ENCODE results near the gene FN1.

The FN1 gene

DNA sequence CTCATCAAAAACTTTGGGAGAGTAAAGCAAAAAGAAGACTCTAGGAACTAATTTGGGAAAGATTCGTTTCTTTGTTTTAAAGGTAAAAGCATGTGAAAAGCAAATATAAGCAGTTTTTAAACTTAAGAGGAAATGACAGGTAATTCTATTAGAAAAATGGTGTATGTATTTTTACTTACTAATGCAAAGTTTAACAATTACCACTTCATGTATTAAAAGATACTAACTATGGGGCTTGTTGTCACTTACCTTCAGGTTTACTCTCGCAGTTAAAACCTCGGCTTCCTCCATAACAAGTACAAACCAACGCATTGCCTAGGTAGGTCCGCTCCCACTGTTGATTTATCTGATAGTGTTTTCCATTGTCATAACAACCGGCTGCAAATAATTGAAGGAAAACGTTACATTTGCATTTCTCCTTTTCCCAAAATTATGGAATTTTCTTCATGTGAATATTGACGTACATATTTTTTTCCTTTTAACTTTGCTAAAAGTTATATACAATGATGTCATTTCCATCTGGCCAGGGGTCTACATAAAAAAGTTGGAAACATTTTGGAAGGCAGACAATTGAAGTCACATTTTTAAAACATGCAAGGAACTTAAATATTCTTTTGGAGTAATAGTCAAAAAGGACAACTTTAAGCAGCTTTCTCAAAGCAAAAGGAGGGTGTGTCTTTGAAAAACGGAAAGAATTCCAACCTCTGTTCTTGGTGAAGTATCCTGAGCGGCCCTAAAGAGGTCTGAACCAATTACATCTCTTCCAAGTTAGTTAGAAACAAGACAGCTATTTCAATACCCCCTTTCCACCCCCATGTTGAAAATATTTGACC is 1.2 kb downstream of the FN1 start:
- no peak for DNase-seq (ENCODE audit: extremely low read depth, low read depth)
- TF ChIP-seq, protein P1, sequence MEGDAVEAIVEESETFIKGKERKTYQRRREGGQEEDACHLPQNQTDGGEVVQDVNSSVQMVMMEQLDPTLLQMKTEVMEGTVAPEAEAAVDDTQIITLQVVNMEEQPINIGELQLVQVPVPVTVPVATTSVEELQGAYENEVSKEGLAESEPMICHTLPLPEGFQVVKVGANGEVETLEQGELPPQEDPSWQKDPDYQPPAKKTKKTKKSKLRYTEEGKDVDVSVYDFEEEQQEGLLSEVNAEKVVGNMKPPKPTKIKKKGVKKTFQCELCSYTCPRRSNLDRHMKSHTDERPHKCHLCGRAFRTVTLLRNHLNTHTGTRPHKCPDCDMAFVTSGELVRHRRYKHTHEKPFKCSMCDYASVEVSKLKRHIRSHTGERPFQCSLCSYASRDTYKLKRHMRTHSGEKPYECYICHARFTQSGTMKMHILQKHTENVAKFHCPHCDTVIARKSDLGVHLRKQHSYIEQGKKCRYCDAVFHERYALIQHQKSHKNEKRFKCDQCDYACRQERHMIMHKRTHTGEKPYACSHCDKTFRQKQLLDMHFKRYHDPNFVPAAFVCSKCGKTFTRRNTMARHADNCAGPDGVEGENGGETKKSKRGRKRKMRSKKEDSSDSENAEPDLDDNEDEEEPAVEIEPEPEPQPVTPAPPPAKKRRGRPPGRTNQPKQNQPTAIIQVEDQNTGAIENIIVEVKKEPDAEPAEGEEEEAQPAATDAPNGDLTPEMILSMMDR (IDR thresholded peaks at IDR 0.05; ENCODE audit: low read depth, low read length) = no peak

DNA sequence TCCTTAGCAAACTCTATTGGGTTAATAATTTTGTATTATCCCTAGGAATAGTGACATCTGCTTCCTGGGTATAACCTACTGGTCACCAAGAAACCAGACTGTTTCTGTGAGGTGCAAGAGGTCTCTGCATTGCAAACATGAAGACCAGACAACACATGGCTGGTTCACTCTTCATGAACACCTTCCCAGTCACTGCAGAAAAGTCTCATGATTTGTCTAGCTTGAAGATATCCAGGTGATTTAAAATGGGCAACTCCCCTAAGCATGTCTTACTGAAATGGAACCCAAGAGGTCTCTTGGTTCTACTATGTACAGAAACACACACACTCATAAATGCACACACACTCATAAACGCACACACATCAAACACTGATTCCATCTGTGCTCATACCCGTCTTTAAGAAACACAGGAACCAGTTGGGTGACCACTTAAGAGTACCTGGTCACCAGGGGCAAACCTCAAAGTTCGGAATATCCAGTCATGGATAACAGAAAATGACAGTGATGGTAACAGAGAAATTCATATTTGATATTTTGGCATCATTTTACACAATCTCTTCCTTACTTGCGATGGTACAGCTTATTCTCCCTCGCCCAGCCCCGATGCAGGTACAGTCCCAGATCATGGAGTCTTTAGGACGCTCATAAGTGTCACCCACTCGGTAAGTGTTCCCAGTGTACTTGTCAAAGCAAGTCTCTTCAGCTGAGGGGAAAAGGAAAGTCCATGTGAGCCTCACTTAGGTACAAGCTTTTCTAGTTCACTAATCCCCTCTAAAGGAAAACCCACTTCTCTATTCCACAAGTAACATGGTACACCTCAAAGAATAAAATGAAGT is 2.9 kb downstream of the FN1 start:
- TF ChIP-seq, protein P1 (IDR thresholded peaks at IDR 0.05; ENCODE audit: low read depth, low read length) = no peak
- no peak for DNase-seq (ENCODE audit: extremely low read depth, low read depth)

DNA sequence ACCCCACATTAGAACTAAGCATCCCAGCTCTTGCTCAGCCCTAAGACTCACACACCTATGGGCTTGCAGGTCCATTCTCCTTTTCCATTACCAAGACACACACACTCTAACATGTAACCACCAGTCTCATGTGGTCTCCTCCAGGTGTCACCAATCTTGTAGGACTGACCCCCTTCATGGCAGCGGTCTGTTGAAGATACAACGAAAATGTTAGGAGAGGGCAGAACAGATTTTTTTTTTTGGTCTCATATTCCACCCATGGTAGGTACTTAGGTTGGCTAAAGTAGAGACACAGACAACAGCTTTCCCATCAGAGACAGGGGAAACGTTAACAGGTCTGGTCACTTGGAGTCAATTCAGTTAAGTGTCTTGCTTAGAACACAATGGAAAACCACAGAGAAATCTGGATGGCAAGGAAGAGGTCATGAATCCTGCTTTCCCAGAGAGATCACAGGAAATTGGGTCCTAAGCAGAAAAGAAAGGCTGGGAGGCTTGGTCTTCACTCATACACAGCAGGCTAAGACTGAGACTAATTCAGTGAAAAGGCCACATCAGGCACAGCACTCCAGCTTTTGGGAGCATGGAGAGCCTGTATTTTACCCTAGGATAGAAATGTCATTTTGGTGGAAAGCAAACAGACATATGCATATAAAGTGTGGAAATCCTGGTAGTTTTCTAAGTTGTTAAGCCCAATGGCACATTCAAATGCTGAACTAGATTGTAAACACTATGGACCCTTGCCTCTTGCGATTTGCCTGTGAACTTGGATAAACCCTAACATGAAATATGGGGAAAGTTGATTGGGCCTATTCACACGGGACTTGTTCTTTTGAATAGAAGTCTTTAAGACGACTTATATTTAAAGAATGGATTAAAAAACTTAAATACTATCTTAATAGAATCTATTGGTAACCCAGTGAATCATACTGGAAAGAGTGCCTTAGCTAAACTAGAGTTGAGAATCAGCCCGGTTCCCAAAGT is 3.8 kb downstream of the FN1 start:
- TF ChIP-seq, protein P1 (IDR thresholded peaks at IDR 0.05; ENCODE audit: low read depth, low read length) = no peak
- DNase-seq (ENCODE audit: extremely low read depth, low read depth) = no peak

DNA sequence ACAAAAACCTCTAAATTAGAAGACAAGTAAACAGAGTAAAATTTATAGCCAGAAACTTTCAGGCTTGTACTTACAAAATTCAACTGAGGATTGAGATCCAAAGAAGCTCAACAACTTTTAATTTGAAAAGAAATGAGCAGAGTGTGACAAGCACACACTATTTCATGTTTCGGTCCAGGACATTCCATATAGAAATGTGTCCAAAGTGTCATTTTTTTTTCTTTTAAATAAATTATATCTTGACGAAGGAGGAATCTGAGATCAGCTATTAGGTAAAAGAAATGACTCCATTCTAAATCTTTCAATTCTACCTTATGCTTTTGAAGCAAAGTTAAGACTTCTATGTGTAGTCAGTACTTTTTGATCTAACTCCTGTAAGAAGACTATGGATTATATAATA is 4.6 kb downstream of the FN1 start:
- TF ChIP-seq, protein P1 (IDR thresholded peaks at IDR 0.05; ENCODE audit: low read depth, low read length) = no peak
- no peak for DNase-seq (ENCODE audit: extremely low read depth, low read depth)

- TF ChIP-seq, protein P1 (IDR thresholded peaks at IDR 0.05; ENCODE audit: low read depth, low read length) = no peak
- DNase-seq (ENCODE audit: extremely low read depth, low read depth) = no peak
Measured at GRCh38 chr2:215430528-215431187, 5.2 kb downstream of the FN1 start.

DNA sequence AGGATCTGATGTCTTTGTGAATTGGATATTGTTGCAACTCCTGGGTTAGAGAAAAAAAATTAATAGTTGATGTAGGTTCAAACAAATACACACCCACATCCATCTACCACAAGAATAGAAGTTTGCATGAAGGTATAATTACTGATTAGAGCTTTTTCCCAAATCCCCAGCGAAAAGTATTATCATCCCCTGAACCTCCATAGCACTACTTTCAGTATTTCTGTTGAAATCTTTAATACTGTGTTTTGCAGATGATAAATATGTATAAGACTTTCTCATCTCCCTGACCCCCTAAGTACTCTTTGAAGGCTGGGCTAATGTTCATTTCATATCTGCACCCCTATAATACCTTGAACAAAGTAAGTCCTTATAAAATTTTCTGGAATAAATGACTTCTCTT is 6.4 kb downstream of the FN1 start:
- no peak for DNase-seq (ENCODE audit: extremely low read depth, low read depth)

More for the DNA sequence above, 6.4 kb downstream of the FN1 start:
- TF ChIP-seq, protein P1 (IDR thresholded peaks at IDR 0.05; ENCODE audit: low read depth, low read length) = no peak
